ENCODE measurements around the gene HAUS7.

The HAUS7 gene

GRCh38 chrX:153490217-153490930 lies 20.0 kb upstream of the HAUS7 start:
- Histone ChIP-seq H3K4me2 (ENCODE audit: low read length, poor library complexity, severe bottlenecking) (no peak overlapping the region), H2BK15ac (ENCODE audit: low read depth, poor library complexity, severe bottlenecking) (peak overlapping the region; percentile 20), H3K27ac (ENCODE audit: low read length, poor library complexity, severe bottlenecking) (no peak overlapping the region), H2AK5ac (ENCODE audit: low read length, severe bottlenecking) (peak overlapping the region; percentile 38), H3K9ac (ENCODE audit: low read length) (no peak overlapping the region), H4K8ac (ENCODE audit: low read length) (no peak overlapping the region), H3K14ac (ENCODE audit: low read length in 2 of 2) (no peak overlapping the region), H3K4ac (ENCODE audit: low read depth in 1 of 2, low read length in 2 of 2) (peak overlapping the region in 1 of 2 experiments; percentile 42), H2BK12ac (ENCODE audit: low read length in 2 of 2) (peak overlapping the region in 1 of 2 experiments; percentile 63), H3K4me1 (ENCODE audit: control insufficient read depth, insufficient read depth, low read depth, low read length) (peaks cover 51% of the 10 kb centered on the region), H3K27me3 (ENCODE audit: control insufficient read depth in 1 of 2, insufficient read depth in 1 of 2, low read length in 2 of 2) (peaks cover 0 to 2% of the 10 kb centered on the region in 2 experiments), H3K18ac (ENCODE audit: low read depth in 1 of 2, low read length in 2 of 2) (peak overlapping the region in 1 of 2 experiments; percentile 37), H2BK120ac (ENCODE audit: low read depth, low read length) (no peak overlapping the region), H2AFZ (ENCODE audit: low read depth, low read length) (no peak overlapping the region), H3K79me1 (replicated peaks; ENCODE audit: low read length, poor library complexity, severe bottlenecking) (no peaks in the 10 kb centered on the region), H3K36me3 (ENCODE audit: control insufficient read depth in 1 of 2, insufficient read depth in 2 of 2, low read depth in 1 of 2, low read length in 2 of 2) (no peaks in the 10 kb centered on the region), H3K23ac (ENCODE audit: low read length in 2 of 2) (no peak overlapping the region), H3K4me3 (ENCODE audit: insufficient read depth in 1 of 2, low read depth in 1 of 2, low read length in 2 of 2) (no peak overlapping the region), H3K9me3 (ENCODE audit: control insufficient read depth, low read length) (no peaks in the 10 kb centered on the region), H4K91ac (ENCODE audit: low read length) (peak overlapping the region; percentile 84), H2BK5ac (ENCODE audit: low read depth, low read length, poor library complexity, severe bottlenecking) (no peak overlapping the region)
- 93% methylated on average over 13 of the region's 20 CpGs for WGBS
- DNase-seq = no peak

GRCh38 chrX:153488231-153488914 lies 18.0 kb upstream of the HAUS7 start:
- peak overlapping the region; percentile 49 for H2BK120ac ChIP-seq (ENCODE audit: low read depth, low read length)
- H3K4me3 ChIP-seq (ENCODE audit: insufficient read depth in 1 of 2, low read depth in 1 of 2, low read length in 2 of 2) = no peak overlapping the region
- H2BK15ac ChIP-seq (ENCODE audit: low read depth, poor library complexity, severe bottlenecking) = peak overlapping the region; percentile 94
- H3K23ac ChIP-seq (ENCODE audit: low read length in 2 of 2) = no peak overlapping the region
- H3K9me3 ChIP-seq (ENCODE audit: control insufficient read depth, low read length) = no peaks in the 10 kb centered on the region
- no peaks in the 10 kb centered on the region for H3K79me1 ChIP-seq (replicated peaks; ENCODE audit: low read length, poor library complexity, severe bottlenecking)
- peak overlapping the region; percentile 89 for H2AK5ac ChIP-seq (ENCODE audit: low read length, severe bottlenecking)
- H3K4me1 ChIP-seq (ENCODE audit: control insufficient read depth, insufficient read depth, low read depth, low read length) = peaks cover 43% of the 10 kb centered on the region
- peak overlapping the region; percentile 93 to 97 for H2BK12ac ChIP-seq (ENCODE audit: low read length in 2 of 2)
- H2AFZ ChIP-seq (ENCODE audit: low read depth, low read length) = peak overlapping the region; percentile 88
- peak overlapping the region; percentile 98 for H4K8ac ChIP-seq (ENCODE audit: low read length)
- H2BK5ac ChIP-seq (ENCODE audit: low read depth, low read length, poor library complexity, severe bottlenecking) = peak overlapping the region; percentile 66
- H3K14ac ChIP-seq (ENCODE audit: low read length in 2 of 2) = peak overlapping the region in 1 of 2 experiments; percentile 41
- peak overlapping the region; percentile 84 to 85 for H3K18ac ChIP-seq (ENCODE audit: low read depth in 1 of 2, low read length in 2 of 2)
- H3K9ac ChIP-seq (ENCODE audit: low read length) = no peak overlapping the region
- DNase-seq = no peak
- H4K91ac ChIP-seq (ENCODE audit: low read length) = peak overlapping the region; percentile 99
- no CpG with 5 or more reads among the region's 27 CpGs for WGBS
- no peak overlapping the region for H3K4me2 ChIP-seq (ENCODE audit: low read length, poor library complexity, severe bottlenecking)
- no peak overlapping the region for H3K27ac ChIP-seq (ENCODE audit: low read length, poor library complexity, severe bottlenecking)
- no peaks in the 10 kb centered on the region for H3K36me3 ChIP-seq (ENCODE audit: control insufficient read depth in 1 of 2, insufficient read depth in 2 of 2, low read depth in 1 of 2, low read length in 2 of 2)
- H3K27me3 ChIP-seq (ENCODE audit: control insufficient read depth in 1 of 2, insufficient read depth in 1 of 2, low read length in 2 of 2) = no peaks in the 10 kb centered on the region
- peak overlapping the region; percentile 40 to 58 for H3K4ac ChIP-seq (ENCODE audit: low read depth in 1 of 2, low read length in 2 of 2)

- peak overlapping the region in 1 of 2 experiments; percentile 44 for H3K14ac ChIP-seq (ENCODE audit: low read length in 2 of 2)
- no peak overlapping the region for H3K9ac ChIP-seq (ENCODE audit: low read length)
- H3K4me2 ChIP-seq (ENCODE audit: low read length, poor library complexity, severe bottlenecking) = no peak overlapping the region
- peak overlapping the region; percentile 98 for H4K8ac ChIP-seq (ENCODE audit: low read length)
- H3K4me3 ChIP-seq (ENCODE audit: insufficient read depth in 1 of 2, low read depth in 1 of 2, low read length in 2 of 2) = no peak overlapping the region
- H2AFZ ChIP-seq (ENCODE audit: low read depth, low read length) = no peak overlapping the region
- H4K91ac ChIP-seq (ENCODE audit: low read length) = peak overlapping the region; percentile 99
- peak overlapping the region; percentile 94 for H2BK15ac ChIP-seq (ENCODE audit: low read depth, poor library complexity, severe bottlenecking)
- peak overlapping the region; percentile 40 to 58 for H3K4ac ChIP-seq (ENCODE audit: low read depth in 1 of 2, low read length in 2 of 2)
- H2BK120ac ChIP-seq (ENCODE audit: low read depth, low read length) = no peak overlapping the region
- no peaks in the 10 kb centered on the region for H3K27me3 ChIP-seq (ENCODE audit: control insufficient read depth in 1 of 2, insufficient read depth in 1 of 2, low read length in 2 of 2)
- WGBS = 74% methylated on average over 11 of the region's 11 CpGs
- peak overlapping the region; percentile 75 to 84 for H3K18ac ChIP-seq (ENCODE audit: low read depth in 1 of 2, low read length in 2 of 2)
- peak overlapping the region; percentile 93 to 97 for H2BK12ac ChIP-seq (ENCODE audit: low read length in 2 of 2)
- no peak for DNase-seq
- no peak overlapping the region for H3K27ac ChIP-seq (ENCODE audit: low read length, poor library complexity, severe bottlenecking)
- H3K23ac ChIP-seq (ENCODE audit: low read length in 2 of 2) = no peak overlapping the region
- H3K36me3 ChIP-seq (ENCODE audit: control insufficient read depth in 1 of 2, insufficient read depth in 2 of 2, low read depth in 1 of 2, low read length in 2 of 2) = no peaks in the 10 kb centered on the region
- H2BK5ac ChIP-seq (ENCODE audit: low read depth, low read length, poor library complexity, severe bottlenecking) = no peak overlapping the region
- H3K4me1 ChIP-seq (ENCODE audit: control insufficient read depth, insufficient read depth, low read depth, low read length) = peaks cover 43% of the 10 kb centered on the region
- no peaks in the 10 kb centered on the region for H3K9me3 ChIP-seq (ENCODE audit: control insufficient read depth, low read length)
- H2AK5ac ChIP-seq (ENCODE audit: low read length, severe bottlenecking) = peak overlapping the region; percentile 89
- H3K79me1 ChIP-seq (replicated peaks; ENCODE audit: low read length, poor library complexity, severe bottlenecking) = no peaks in the 10 kb centered on the region
Measured at GRCh38 chrX:153487590-153488071, 17.3 kb upstream of the HAUS7 start.

GRCh38 chrX:153486171-153486570 lies 15.8 kb upstream of the HAUS7 start:
- 97% methylated on average over 8 of the region's 10 CpGs for WGBS
- H3K27ac ChIP-seq (ENCODE audit: low read length, poor library complexity, severe bottlenecking) = no peak overlapping the region

More at GRCh38 chrX:153486171-153486570, 15.8 kb upstream of the HAUS7 start:
- Histone ChIP-seq H3K79me1 (replicated peaks; ENCODE audit: low read length, poor library complexity, severe bottlenecking) (no peaks in the 10 kb centered on the region), H3K14ac (ENCODE audit: low read length in 2 of 2) (no peak overlapping the region), H3K9ac (ENCODE audit: low read length) (no peak overlapping the region), H2BK5ac (ENCODE audit: low read depth, low read length, poor library complexity, severe bottlenecking) (no peak overlapping the region), H3K23ac (ENCODE audit: low read length in 2 of 2) (no peak overlapping the region), H3K9me3 (ENCODE audit: control insufficient read depth, low read length) (no peaks in the 10 kb centered on the region), H3K4me3 (ENCODE audit: insufficient read depth in 1 of 2, low read depth in 1 of 2, low read length in 2 of 2) (no peak overlapping the region), H3K4me2 (ENCODE audit: low read length, poor library complexity, severe bottlenecking) (no peak overlapping the region), H2AK5ac (ENCODE audit: low read length, severe bottlenecking) (no peak overlapping the region), H3K36me3 (ENCODE audit: control insufficient read depth in 1 of 2, insufficient read depth in 2 of 2, low read depth in 1 of 2, low read length in 2 of 2) (no peaks in the 10 kb centered on the region), H2BK120ac (ENCODE audit: low read depth, low read length) (no peak overlapping the region), H3K27me3 (ENCODE audit: control insufficient read depth in 1 of 2, insufficient read depth in 1 of 2, low read length in 2 of 2) (no peaks in the 10 kb centered on the region), H2BK15ac (ENCODE audit: low read depth, poor library complexity, severe bottlenecking) (no peak overlapping the region), H2BK12ac (ENCODE audit: low read length in 2 of 2) (no peak overlapping the region), H3K4me1 (ENCODE audit: control insufficient read depth, insufficient read depth, low read depth, low read length) (peaks cover 33% of the 10 kb centered on the region), H4K8ac (ENCODE audit: low read length) (no peak overlapping the region), H2AFZ (ENCODE audit: low read depth, low read length) (no peak overlapping the region), H3K18ac (ENCODE audit: low read depth in 1 of 2, low read length in 2 of 2) (no peak overlapping the region), H3K4ac (ENCODE audit: low read depth in 1 of 2, low read length in 2 of 2) (no peak overlapping the region), H4K91ac (ENCODE audit: low read length) (no peak overlapping the region)
- DNase-seq = no peak

Measured in mesenchymal stem cell (in vitro differentiated cells and primary cell).